HG02571 (cell line): Measurements from ENCODE around the gene SPNS2.

ENCODE experiments used
- ATAC-seq: cut with Tn5 transposase; IDR thresholded peaks from one replicate; pipeline ENCODE4 v1.9.1; 2021; ENCODE audit warnings: mild to moderate bottlenecking, moderate library complexity; ENCODE audit not compliant: unreplicated experiment

Gene SPNS2

DNA sequence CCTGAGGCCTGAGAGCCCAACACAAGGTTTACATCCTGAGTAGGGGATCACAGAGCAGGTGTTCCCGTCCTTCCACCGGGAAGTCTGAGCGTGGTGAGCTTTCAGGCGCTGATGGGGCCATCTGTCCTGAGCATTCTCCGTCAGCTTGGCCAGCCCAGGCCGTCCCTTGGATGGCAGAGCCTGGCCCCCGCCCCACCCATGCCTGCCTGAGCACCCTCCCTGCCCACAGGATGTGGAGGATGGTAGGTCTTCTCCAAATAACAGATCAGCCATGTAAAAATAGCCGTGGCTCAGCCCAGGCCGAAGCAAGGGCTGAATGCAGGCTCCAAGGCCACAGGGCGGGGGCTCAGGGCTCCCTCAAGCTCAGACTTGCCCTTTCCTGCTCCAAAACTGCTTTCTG, 20.2 kb downstream of the SPNS2 start:
- ATAC-seq = no peak

DNA sequence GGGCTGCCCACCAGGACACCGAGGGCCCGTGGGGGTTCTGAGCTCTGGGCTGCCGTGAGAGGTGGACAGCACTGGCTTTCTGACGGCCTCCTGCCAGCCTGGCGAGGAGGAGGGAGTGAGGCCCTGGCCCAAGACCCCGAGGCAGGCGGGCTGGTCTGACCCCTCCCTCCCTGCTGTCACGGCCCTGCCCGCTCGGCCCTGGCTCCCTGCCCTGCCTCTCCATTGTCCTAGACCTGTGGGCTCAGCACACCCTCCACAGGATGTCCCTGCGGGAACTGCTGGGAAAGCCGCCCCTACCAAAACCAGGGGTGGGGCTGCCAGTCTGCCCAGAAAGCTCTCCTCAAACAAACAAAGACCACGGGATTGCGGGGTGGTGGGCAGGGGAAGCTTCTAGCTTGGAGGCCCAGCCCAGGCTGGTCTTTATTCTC, 20.7 kb downstream of the SPNS2 start:
- ATAC-seq = no peak

DNA sequence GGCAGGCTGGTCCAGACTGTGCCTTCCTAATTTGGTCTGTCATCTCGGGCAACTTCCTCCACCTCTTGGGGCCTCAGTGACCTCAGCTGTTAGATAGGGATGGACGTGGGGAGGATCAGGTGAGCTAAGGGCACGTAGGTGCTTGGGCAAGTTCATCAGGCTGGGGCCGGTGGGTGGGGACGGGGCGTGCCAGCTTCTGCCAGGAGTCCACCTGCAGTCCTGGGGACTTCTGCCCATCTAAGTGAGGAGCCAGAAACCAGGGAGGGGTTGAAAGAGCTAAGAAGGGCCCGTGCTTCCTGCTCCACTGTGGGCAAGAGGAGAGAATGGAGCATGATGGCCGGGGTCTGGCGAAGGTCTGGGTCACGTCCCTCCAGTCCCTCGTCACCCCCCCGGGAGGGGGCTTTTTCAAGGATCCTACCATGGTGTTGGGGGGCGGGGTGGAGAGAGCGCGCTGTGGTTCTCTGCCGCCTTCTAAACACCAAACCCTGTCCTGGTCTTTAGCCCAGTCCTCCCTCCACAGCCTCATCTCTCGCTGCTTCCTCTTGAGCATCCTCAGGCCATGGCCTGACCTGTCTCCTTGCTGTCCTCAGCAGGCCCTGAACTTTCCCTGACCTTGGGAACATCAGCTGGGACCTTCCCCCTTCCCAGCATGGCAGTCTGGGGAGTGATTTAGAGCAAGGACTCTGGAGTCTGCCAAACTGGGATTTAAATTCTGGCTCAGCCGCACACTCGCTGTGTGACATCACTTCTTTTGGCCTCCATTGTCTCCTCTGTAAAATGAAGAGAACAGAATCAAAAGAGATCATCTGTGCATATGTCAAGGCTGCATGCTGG, 21.6 kb downstream of the SPNS2 start:
- no peak for ATAC-seq

DNA sequence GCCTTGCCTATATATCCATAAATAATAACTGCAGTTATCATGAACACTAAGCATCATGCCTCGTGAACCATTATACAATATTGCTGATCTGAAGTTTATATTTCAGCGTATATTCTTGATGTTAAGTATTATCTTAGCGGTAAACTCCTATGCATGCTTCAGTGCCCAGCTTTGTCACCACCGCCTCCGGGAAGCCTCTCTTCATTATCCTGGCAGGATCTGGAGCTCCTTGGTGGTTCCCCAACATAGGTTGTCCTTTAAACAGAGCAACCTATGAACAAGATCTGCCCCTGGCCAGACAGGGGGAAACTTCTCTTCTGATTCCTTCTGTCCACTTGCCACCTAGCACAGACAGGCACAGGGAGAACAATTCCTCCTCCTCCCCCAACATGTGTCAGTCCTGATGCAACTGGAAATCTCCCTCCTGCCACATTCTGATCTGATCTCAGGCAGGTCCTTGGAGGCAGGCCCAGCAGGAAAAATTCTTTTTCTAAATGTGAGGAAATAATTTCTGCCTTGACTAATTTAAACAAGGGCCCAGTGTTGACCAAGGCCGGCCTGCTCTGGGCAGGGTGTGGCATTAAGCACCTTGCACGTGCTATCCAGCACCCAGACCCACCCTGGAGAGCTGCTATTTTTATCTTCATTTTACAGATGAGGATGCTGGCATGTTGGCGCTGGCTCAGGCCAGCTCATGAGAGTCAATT, 22.4 kb downstream of the SPNS2 start:
- no peak for ATAC-seq

DNA sequence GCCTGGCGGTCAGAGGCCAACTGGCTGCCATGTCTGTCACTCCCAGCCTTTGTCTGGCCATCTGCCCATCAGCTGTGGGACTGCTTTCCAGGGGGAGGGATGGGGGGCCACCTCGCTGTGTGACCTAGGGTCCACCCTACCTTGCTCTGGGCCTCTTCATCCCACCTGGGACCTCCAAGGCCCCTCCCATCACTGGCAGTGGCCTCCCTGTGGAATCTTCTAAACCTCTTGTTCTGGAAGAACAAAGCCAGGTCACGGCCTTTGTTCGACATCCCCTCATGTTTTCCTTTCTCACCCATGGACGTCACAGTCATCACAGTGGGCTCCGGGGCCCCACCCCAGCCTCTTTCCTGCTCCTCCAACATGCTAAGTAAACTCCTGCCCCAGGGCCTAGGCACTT, 24.0 kb downstream of the SPNS2 start:
- ATAC-seq = no peak

DNA sequence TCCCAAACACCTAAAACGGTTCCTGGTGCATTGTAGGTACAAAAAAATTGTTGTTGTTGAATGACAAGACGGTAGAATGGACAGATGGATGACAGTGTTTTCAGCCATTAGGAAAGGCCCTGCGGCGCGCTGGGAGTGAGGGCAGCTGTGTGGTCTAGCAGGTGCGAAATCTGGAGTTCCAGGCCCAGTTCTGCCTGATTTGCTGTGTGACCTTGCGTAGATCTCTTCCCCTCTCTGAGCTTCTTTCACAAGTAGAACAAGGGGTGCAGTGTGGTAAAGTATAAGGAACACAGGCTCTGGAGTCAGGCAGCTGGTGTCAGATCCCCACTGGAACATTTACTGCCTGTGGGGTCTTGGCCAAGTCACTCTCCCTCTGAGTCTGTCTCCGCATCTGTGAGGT, 25.3 kb downstream of the SPNS2 start:
- ATAC-seq = no peak

DNA sequence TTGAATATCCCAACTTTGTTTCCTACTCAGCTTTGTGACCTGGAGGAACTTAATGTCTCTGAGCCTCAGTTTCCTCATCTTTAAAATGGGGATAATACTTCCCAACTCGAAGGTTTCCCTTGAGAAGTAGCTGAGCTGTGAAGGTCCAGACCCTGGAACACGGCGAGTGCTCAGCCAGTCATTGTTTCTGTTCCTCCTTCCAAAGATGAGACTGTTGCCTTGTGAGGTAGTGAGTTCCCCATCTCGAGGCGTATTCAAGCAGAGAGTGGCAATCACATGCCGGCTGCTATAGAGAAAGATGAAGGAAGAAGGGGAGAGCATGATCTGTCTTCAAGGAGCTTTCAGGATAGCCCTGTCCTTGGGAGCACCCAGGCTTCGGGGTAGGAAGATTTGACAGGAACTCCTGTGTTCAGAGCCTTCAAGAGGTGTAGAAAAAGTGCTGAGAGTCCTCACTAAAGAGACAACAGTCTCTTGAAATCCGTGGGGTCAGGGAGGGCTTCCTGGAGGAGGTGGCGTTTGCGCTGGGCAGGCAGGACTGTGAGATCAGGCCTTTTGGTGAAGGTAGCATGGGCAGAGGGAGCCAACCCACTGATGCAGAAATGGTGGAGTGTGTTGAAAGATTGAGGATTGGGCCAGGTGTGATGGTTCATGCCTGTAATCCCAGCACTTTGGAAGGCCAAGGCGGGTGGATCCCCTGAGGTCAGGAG, 27.2 kb downstream of the SPNS2 start:
- no peak for ATAC-seq

DNA sequence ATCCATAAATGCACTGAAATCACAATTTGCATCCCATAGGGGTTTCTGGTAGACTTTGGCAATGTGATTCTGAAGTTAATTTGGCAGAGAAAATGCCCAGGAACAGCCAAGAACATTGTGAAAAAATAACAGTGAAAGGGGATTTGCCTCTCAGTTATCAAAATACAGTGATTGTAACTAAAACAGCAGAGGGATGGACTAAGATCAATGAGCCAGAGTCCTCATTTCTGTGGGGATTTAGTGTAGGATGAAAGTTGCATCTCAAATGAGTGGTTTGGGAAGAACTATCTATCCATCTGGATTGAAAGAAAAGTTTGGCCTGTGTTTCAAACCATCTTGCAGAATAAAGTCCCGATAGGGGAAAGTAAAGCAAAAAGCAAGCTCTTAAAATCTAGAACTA, 28.5 kb downstream of the SPNS2 start:
- no peak for ATAC-seq

DNA sequence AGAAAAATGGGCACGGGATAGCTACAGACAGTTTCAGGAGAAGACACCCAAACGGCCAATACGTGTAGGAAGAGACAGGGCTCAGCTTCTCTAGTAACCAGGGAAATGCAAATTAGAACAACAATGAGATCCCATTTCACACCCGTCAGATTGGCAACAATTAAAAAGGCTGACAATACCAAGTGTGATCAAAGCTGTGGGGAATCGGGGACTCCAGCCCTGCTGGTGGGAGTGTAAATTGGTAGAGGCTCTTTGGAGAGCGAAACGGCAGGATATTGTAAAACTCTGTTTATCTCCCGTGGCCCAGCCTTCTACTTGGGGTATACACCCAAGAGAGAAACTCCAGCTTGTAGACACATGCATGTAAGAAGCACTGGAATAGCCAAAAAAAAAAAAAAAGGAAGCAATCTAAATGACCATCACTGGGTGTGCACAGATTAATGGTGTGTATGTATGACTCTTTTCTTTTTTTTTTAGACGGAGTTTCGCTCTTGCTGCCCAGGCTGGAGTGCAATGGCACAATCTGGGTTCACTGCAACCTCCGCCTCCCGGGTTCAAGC, 29.0 kb downstream of the SPNS2 start:
- no peak for ATAC-seq

DNA sequence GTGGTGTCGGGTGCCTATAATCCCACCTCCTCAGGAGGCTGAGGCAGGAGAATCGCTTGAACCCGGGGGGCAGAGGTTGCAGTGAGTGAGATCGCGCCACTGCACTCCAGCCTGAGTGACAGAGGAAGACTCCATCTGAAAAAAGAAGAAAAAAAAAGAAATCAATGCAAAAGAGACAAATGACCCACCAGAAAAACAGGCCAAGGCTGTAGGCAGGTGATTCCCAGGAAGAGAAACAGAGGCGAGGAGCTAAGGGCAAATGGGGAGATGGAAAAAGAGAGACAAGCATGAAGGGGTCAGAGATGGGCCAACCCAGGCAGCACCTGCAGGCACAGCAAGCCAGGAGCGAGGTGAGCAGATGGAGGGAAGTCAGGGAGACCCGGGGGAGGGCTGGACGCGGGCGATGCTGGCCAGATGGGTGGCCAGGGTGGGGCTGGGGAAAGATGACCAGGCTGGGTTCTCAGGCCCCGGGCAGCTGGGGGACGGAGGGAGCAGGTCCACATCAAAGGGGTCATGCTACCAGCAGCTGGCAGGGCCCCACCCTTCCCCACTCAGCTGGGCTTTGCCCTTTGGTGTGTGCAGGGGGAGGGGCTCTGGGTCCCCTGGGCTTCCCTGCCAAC, 31.0 kb downstream of the SPNS2 start:
- no peak for ATAC-seq

DNA sequence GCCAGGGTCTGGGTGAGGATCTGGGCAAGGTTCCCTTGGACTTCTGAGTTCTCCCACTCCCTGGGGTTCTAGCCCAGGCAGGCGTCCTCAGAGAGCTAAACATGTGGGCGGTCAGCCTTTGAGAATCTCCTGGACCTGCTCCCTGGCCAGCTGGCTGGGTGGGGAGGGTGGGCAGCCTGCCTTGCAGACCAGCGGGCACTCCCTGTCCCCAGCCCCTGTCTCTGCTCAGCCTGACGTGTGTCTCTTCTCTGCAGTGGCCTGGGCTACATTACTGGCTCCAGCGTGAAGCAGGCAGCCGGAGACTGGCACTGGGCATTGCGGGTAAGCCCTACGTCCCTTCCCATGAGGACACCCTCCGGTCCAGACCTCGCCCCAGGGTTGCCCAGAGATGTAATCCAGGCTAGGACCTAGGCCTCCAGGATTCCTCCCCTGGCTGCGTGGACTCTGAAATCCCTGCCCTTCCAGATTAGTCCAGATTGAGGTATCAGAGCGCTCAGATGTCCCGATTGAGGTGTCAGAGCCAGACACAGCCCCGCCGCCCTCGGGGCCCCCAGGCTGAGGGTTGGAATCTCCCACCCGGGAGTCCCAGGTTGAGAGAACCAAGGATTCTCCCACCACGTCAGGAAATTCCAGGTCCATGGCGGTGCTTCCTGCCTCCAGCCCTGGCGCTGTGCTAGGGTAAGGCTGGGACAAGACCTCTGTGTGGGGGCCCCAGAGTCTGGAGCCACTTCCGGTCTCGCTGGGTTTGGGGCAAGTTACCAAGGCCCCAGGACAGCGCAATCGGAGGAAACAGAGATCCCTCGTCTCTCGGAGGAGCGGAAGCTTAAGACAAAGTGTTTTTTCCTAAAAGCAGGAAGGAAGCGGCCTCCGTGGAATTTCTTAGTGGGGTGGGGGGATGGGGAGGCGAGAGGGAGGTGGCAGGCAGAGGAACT, 32.4 kb downstream of the SPNS2 start:
- ATAC-seq = no peak

DNA sequence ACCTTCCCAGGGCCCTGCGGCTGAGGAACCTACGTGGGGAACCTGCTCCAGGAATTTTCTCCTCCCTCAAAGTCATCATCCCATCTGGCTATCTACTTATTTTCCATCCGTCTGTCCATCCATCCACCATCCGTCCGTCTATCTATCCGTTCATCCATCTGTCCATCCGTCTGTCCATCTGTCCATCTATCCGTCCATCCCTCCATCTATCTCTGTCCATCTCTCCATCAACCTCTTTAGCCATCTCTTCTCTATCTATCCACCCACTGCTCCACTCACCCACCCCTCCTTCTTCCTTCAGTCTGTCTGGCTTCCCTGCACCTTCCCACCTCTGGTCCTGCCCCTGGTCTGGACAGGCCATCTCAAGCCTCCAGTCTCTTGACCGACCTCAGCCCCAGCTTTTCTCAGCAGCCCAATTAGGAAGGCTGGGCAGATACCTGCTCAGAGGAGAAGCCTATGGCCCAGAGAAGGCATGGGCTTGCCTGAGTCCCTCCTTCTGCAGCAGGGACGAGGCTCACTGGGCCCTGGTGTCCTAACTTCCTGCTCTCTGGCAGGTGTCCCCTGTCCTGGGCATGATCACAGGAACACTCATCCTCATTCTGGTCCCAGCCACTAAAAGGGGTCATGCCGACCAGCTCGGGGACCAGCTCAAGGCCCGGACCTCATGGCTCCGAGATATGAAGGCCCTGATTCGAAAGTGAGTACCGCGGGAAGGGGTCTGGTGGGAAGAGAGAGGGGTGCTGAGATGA, 33.5 kb downstream of the SPNS2 start:
- ATAC-seq = no peak

DNA sequence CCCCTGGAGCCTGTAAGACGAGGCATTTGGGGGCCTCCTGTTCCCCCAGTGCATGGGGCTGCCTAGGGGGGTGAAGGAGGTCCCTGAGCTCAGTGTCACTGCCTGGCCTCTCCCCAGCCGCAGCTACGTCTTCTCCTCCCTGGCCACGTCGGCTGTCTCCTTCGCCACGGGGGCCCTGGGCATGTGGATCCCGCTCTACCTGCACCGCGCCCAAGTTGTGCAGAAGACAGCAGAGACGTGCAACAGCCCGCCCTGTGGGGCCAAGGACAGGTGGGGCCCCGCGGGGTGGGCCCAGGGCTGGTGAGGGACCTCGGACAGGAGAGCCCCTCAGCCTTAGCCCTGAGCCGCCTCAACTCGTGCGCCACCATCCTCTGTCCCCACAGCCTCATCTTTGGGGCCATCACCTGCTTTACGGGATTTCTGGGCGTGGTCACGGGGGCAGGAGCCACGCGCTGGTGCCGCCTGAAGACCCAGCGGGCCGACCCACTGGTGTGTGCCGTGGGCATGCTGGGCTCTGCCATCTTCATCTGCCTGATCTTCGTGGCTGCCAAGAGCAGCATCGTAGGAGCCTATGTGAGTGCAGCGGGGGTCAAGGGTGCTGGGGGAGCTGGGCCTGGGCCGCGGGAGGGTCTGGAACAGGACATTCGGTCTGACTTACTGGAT, 34.3 kb downstream of the SPNS2 start:
- no peak for ATAC-seq

DNA sequence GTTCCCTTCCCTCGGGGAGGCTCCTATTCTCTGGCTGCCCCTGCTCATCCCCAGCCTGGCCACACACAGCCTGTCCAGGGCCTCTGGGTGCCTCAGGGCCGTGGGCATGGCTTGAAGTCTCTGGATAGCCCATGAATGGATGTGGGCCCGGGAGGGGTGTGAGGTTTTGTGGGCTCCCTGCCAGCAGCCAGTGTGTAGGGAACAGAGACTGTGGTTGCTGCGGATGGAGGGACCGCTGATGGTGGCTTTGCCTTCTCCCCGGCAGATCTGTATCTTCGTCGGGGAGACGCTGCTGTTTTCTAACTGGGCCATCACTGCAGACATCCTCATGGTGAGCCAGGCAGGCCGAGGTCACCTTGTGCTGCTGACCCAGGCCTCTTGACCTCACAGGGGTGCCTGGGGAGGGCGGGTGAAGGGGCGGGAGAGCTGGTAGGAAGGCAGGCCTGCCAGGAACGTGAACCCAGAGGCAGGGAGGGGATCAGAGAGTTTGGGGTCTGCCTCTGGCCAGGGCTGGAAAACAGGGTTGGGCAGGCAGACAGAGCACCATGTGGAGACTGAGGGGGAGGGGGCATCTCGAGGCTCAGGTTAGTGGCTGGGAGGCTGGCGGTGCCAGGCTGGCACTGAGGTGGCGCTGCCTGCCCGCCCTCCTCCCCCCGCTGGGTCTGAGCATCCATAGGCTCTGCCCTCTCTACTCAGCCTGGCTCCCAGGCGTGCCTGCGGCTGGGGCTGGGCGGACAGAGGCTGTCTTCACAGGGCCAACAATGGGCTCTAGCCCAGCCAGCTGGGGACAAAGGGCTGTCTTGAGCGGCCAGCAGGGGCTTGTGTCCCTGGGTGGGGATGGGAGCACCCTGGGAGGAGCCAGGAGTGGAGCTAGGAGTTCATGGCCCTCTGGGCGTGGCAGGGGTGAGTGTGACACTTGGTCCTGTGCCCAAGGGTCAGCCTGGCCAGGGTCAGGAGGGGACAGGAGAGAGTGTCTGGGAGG, 35.1 kb downstream of the SPNS2 start:
- ATAC-seq = no peak

DNA sequence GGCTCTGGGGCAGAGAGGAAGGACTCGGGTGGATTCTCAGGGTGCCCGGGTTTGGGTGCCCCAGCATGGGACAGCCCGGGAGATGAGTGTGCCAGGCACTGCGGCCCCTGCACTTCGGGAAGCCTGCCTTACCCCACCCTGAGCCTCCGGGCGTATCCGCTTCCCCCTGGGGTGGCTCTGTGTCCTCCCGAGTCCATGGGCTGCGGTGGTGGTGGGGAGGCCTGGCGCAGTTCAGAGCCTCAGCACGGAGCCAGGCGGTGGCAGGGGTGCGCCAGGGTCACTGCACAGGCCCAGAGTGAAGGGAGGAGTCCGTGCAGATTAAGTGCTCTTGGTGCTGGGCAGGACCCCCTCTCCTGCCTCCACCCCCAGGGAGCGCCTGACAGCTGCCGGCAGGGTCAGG, 35.8 kb downstream of the SPNS2 start:
- no peak for ATAC-seq

DNA sequence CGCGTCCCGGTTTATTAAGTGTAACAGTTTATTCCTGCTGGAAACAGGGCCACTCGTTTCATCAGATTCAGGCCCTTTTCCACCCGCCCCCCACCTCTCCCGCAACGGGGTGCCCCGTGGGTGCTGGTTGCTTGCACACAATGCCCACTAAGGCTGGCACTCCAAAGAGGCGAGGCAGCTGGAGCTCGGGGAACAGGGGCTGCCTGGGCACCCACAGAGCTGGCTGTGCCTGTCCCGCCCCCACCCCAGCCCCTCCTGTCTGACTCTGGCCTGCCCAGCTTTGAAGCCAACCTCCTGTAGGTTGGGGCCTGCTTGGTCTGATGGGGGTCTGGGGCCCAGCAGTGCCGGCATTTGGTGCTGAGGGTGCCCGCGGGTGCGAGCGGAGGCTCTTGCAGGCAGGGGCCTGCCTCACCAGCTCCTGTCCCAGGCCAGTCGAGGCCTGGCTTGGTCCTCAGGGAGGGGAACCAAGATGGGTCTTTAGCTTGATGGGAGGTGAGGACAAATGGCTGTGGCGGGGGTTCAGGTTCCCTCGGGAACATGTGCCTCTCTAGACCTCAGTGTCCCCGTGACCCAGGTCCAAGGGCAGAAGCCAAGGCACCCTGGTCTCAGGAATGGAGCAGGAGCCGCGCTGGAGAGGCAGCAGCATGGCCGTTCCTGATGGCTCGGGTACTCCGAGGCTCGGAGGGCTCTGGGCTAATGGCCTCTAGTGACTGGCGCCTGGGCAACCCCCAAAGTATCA, 36.4 kb downstream of the SPNS2 start:
- no peak for ATAC-seq
